ENCODE data around the gene OR5AU1.

Gene OR5AU1

DNA sequence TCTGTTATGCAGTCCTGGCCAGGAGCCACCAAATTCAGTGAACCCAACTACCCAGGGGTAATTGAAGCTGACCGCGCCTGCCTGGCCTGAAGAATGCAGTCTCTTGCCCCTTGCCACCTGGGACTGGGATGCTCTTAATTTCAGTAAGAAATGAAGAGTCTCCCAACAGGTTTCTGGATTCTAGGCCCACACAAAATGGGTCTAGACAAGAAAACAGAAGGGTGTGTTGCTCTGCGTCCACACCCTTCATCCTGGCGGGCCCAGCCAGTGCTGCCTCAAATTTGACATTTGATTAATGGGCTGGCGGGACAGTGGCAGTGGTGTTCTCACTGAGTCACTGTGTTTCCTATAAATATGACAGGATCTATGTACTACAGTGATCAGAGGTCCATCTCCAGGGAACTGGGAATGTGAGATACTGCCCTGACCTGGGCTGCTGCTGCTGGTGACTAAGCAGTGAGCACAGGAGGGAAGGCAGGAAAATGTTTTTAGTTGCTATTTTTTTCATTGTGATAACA lies 48.5 kb downstream of the OR5AU1 start:
- no peak for TF ChIP-seq CREB1 (IDR thresholded peaks at IDR 0.05; ENCODE audit: low read depth)
- peak; percentile 84; the same call in 1 of the 2 replicates for TF ChIP-seq NFIC (IDR thresholded peaks at IDR 0.05)
- TF ChIP-seq TCF12 (IDR thresholded peaks at IDR 0.05; ENCODE audit: low read depth), result peak; percentile 48; the same call in 1 of the 2 replicates
- TF ChIP-seq, protein P1, sequence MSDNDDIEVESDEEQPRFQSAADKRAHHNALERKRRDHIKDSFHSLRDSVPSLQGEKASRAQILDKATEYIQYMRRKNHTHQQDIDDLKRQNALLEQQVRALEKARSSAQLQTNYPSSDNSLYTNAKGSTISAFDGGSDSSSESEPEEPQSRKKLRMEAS (IDR thresholded peaks at IDR 0.05), result peak; percentile 39; the same call in 1 of the 2 replicates
- TF ChIP-seq EP300 (IDR thresholded peaks at IDR 0.05; ENCODE audit: borderline replicate concordance), result no peak
- peak; percentile 57; the same call in 1 of the 2 replicates for TF ChIP-seq TEAD4 (IDR thresholded peaks at IDR 0.05)
- 0 out of 2 replicates have a peak, but pooled peaks have one; percentile 12 for TF ChIP-seq FOXM1 (IDR thresholded peaks at IDR 0.05; ENCODE audit: borderline replicate concordance, low read depth)

DNA sequence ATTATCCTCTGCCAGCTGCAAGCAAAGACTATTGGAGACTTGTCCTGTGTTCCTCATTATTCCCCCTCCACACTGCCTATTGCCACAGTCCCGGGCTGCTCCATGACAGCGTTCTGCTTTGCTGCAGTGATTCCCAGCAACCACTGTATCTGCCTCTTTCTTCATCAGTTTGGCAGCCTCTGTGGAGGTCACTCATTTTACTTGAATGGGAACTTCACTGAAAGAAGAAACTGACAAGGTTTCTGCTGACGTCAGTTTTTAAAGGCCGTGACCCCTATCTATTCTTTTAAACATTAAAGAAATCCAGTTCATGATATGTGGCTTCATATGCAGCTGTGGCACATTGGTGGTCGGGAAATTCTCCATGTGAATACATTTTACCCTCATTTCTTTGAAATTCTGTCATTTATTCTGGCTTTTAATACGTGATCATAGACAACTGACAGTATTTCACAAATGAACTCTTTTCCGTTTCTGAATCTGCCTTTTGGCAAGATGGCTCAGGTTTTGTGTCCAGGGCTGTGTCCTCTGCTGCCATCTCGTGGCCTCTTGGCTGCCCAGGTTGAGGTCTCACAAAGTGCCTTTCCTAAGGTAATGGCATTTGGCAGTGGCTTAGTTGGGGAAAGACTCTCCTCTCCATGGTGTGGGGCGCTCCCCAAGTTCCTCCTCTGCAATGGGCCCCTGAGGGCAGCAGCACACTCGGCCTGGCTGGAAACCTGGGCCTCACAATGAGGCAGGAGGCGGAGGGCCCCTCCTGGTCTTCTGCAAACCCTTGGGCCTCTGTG lies 49.2 kb downstream of the OR5AU1 start:
- TF ChIP-seq EGR1 (IDR thresholded peaks at IDR 0.05), result no peak
- TF ChIP-seq, protein P2, sequence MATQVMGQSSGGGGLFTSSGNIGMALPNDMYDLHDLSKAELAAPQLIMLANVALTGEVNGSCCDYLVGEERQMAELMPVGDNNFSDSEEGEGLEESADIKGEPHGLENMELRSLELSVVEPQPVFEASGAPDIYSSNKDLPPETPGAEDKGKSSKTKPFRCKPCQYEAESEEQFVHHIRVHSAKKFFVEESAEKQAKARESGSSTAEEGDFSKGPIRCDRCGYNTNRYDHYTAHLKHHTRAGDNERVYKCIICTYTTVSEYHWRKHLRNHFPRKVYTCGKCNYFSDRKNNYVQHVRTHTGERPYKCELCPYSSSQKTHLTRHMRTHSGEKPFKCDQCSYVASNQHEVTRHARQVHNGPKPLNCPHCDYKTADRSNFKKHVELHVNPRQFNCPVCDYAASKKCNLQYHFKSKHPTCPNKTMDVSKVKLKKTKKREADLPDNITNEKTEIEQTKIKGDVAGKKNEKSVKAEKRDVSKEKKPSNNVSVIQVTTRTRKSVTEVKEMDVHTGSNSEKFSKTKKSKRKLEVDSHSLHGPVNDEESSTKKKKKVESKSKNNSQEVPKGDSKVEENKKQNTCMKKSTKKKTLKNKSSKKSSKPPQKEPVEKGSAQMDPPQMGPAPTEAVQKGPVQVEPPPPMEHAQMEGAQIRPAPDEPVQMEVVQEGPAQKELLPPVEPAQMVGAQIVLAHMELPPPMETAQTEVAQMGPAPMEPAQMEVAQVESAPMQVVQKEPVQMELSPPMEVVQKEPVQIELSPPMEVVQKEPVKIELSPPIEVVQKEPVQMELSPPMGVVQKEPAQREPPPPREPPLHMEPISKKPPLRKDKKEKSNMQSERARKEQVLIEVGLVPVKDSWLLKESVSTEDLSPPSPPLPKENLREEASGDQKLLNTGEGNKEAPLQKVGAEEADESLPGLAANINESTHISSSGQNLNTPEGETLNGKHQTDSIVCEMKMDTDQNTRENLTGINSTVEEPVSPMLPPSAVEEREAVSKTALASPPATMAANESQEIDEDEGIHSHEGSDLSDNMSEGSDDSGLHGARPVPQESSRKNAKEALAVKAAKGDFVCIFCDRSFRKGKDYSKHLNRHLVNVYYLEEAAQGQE (IDR thresholded peaks at IDR 0.05; ENCODE audit: low read depth), result no peak
- TF ChIP-seq RAD21 (IDR thresholded peaks at IDR 0.05; ENCODE audit: low read depth), result peak; percentile 86
- peak; percentile 82 for TF ChIP-seq YY1 (IDR thresholded peaks at IDR 0.05; ENCODE audit: low read depth)
- TF ChIP-seq TEAD4 (IDR thresholded peaks at IDR 0.05), result no peak; the same call in 1 of the 2 replicates
- TF ChIP-seq, protein P1 (IDR thresholded peaks at IDR 0.05), result no peak; the same call in 1 of the 2 replicates
- no peak for TF ChIP-seq CREB1 (IDR thresholded peaks at IDR 0.05; ENCODE audit: low read depth)
- TF ChIP-seq EP300 (IDR thresholded peaks at IDR 0.05; ENCODE audit: borderline replicate concordance), result no peak
- no peak for TF ChIP-seq ZBTB7A (IDR thresholded peaks at IDR 0.05; ENCODE audit: low read depth)
- no peak for TF ChIP-seq TCF12 (IDR thresholded peaks at IDR 0.05; ENCODE audit: low read depth)
- no peak for TF ChIP-seq CEBPB (IDR thresholded peaks at IDR 0.05)

DNA sequence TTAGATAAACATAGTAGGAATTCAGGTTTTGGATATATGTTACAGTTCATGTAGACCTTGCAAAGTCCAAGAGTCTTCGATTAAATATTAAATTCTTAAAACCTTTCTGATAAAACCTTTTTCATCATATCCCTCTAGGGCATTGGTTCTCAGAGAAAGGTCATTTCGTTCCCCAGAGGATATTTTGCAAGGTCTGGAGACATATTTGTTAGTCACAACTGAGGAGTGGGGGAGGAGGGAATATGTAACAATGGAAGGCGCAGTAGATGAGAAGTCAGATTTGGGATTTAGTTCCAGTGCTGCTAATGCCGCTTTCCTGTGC lies 49.7 kb downstream of the OR5AU1 start:
- TF ChIP-seq, protein P1 (IDR thresholded peaks at IDR 0.05), result no peak
- TF ChIP-seq EGR1 (IDR thresholded peaks at IDR 0.05) (no peak), EP300 (IDR thresholded peaks at IDR 0.05; ENCODE audit: borderline replicate concordance) (no peak), CREB1 (IDR thresholded peaks at IDR 0.05; ENCODE audit: low read depth) (no peak), NFIC (IDR thresholded peaks at IDR 0.05) (no peak), YY1 (IDR thresholded peaks at IDR 0.05; ENCODE audit: low read depth) (no peak), RAD21 (IDR thresholded peaks at IDR 0.05; ENCODE audit: low read depth) (no peak), TEAD4 (IDR thresholded peaks at IDR 0.05) (no peak), TAF1 (IDR thresholded peaks at IDR 0.05; ENCODE audit: low read depth) (no peak), CEBPB (IDR thresholded peaks at IDR 0.05) (no peak), FOXM1 (IDR thresholded peaks at IDR 0.05; ENCODE audit: borderline replicate concordance, low read depth) (no peak), ZBTB7A (IDR thresholded peaks at IDR 0.05; ENCODE audit: low read depth) (no peak), TCF12 (IDR thresholded peaks at IDR 0.05; ENCODE audit: low read depth) (no peak)
- TF ChIP-seq, protein P3, sequence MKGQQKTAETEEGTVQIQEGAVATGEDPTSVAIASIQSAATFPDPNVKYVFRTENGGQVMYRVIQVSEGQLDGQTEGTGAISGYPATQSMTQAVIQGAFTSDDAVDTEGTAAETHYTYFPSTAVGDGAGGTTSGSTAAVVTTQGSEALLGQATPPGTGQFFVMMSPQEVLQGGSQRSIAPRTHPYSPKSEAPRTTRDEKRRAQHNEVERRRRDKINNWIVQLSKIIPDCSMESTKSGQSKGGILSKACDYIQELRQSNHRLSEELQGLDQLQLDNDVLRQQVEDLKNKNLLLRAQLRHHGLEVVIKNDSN (IDR thresholded peaks at IDR 0.05), result no peak
- TF ChIP-seq, protein P2 (IDR thresholded peaks at IDR 0.05; ENCODE audit: low read depth), result no peak

DNA sequence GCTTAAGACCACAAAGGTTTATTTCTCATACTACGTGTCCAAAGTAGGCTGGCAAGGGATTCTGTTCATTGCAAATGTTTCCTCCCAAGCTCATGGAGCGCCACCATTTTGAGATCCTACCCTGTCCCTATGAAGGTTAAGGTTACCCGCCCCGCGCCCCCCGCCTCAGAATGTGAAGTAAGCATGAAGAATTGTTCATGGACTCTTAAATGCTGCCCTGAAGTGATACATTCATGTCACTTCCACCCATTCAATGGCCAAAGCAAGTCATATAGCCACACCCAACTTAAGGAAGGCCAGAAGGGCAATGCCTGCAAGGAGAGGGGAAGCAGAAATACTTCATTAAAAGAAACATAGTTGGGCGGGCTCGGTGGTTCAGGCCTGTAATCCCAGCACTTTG lies 50.8 kb downstream of the OR5AU1 start:
- TF ChIP-seq FOXM1 (IDR thresholded peaks at IDR 0.05; ENCODE audit: borderline replicate concordance, low read depth) (no peak), RAD21 (IDR thresholded peaks at IDR 0.05; ENCODE audit: low read depth) (no peak), TEAD4 (IDR thresholded peaks at IDR 0.05) (no peak), NFIC (IDR thresholded peaks at IDR 0.05) (no peak), TCF12 (IDR thresholded peaks at IDR 0.05; ENCODE audit: low read depth) (no peak), ZBTB7A (IDR thresholded peaks at IDR 0.05; ENCODE audit: low read depth) (no peak), CEBPB (IDR thresholded peaks at IDR 0.05) (no peak), EP300 (IDR thresholded peaks at IDR 0.05; ENCODE audit: borderline replicate concordance) (no peak), EGR1 (IDR thresholded peaks at IDR 0.05) (no peak), YY1 (IDR thresholded peaks at IDR 0.05; ENCODE audit: low read depth) (no peak), CREB1 (IDR thresholded peaks at IDR 0.05; ENCODE audit: low read depth) (no peak), TAF1 (IDR thresholded peaks at IDR 0.05; ENCODE audit: low read depth) (no peak)
- TF ChIP-seq, protein P1 (IDR thresholded peaks at IDR 0.05), result no peak
- TF ChIP-seq, protein P3 (IDR thresholded peaks at IDR 0.05), result no peak
- TF ChIP-seq, protein P2 (IDR thresholded peaks at IDR 0.05; ENCODE audit: low read depth), result no peak
